ENCODE results near the gene CIDEC. TPM values are rescaled to one million over a fixed set of nuclear protein-coding genes. Genes with fewer than 3 reads are reported as not detected.
A peak's percentile ranks its signal among the peaks of the same experiment; 100 is the strongest.

CIDEC gene
- total and polyA plus RNA-seq, 2 of the 13 experiments (the other 11 are each of a cell fraction or from before 2014, with no cell fraction given): 2.5 to 10.4 TPM

GRCh38 chr3:9916734-9917680 lies 37.0 kb upstream of the CIDEC start, which contains the start of gene IL17RC (continued):
- no peak for TF ChIP-seq ZNF75D (CRISPR knock-in tag; IDR thresholded peaks at IDR 0.05; ENCODE audit: borderline replicate concordance)
- TF ChIP-seq NCOA1 (CRISPR knock-in tag; IDR thresholded peaks at IDR 0.05): no peak
- peak; percentile 47; the same call in 1 of the 2 replicates for TF ChIP-seq KMT2B (CRISPR knock-in tag; IDR thresholded peaks at IDR 0.05)
- TF ChIP-seq, protein P1, sequence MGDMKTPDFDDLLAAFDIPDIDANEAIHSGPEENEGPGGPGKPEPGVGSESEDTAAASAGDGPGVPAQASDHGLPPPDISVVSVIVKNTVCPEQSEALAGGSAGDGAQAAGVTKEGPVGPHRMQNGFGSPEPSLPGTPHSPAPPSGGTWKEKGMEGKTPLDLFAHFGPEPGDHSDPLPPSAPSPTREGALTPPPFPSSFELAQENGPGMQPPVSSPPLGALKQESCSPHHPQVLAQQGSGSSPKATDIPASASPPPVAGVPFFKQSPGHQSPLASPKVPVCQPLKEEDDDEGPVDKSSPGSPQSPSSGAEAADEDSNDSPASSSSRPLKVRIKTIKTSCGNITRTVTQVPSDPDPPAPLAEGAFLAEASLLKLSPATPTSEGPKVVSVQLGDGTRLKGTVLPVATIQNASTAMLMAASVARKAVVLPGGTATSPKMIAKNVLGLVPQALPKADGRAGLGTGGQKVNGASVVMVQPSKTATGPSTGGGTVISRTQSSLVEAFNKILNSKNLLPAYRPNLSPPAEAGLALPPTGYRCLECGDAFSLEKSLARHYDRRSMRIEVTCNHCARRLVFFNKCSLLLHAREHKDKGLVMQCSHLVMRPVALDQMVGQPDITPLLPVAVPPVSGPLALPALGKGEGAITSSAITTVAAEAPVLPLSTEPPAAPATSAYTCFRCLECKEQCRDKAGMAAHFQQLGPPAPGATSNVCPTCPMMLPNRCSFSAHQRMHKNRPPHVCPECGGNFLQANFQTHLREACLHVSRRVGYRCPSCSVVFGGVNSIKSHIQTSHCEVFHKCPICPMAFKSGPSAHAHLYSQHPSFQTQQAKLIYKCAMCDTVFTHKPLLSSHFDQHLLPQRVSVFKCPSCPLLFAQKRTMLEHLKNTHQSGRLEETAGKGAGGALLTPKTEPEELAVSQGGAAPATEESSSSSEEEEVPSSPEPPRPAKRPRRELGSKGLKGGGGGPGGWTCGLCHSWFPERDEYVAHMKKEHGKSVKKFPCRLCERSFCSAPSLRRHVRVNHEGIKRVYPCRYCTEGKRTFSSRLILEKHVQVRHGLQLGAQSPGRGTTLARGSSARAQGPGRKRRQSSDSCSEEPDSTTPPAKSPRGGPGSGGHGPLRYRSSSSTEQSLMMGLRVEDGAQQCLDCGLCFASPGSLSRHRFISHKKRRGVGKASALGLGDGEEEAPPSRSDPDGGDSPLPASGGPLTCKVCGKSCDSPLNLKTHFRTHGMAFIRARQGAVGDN (CRISPR knock-in tag; IDR thresholded peaks at IDR 0.05): peak; percentile 83
- TF ChIP-seq, protein P2, sequence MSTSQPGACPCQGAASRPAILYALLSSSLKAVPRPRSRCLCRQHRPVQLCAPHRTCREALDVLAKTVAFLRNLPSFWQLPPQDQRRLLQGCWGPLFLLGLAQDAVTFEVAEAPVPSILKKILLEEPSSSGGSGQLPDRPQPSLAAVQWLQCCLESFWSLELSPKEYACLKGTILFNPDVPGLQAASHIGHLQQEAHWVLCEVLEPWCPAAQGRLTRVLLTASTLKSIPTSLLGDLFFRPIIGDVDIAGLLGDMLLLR (CRISPR knock-in tag; IDR thresholded peaks at IDR 0.05): no peak
- no peak for TF ChIP-seq CHCHD3 (CRISPR knock-in tag; IDR thresholded peaks at IDR 0.05)
- no peak for TF ChIP-seq ZNF501 (CRISPR knock-in tag; IDR thresholded peaks at IDR 0.05)
- peak; percentile 50; the same call in 1 of the 3 replicates for TF ChIP-seq MXI1 (IDR thresholded peaks at IDR 0.05; ENCODE audit: borderline replicate concordance, low read depth, low read length)
- TF ChIP-seq ZNF274 (CRISPR knock-in tag; IDR thresholded peaks at IDR 0.05): peak; percentile 39; the same call in 1 of the 2 replicates
- TF ChIP-seq ZHX1 (CRISPR knock-in tag; IDR thresholded peaks at IDR 0.05; ENCODE audit: low read depth): no peak
- TF ChIP-seq ZSCAN21 (CRISPR knock-in tag; IDR thresholded peaks at IDR 0.05; ENCODE audit: borderline replicate concordance): no peak
- no peak for TF ChIP-seq JUNB (CRISPR knock-in tag; IDR thresholded peaks at IDR 0.05; ENCODE audit: borderline replicate concordance)
- TF ChIP-seq, protein P3, sequence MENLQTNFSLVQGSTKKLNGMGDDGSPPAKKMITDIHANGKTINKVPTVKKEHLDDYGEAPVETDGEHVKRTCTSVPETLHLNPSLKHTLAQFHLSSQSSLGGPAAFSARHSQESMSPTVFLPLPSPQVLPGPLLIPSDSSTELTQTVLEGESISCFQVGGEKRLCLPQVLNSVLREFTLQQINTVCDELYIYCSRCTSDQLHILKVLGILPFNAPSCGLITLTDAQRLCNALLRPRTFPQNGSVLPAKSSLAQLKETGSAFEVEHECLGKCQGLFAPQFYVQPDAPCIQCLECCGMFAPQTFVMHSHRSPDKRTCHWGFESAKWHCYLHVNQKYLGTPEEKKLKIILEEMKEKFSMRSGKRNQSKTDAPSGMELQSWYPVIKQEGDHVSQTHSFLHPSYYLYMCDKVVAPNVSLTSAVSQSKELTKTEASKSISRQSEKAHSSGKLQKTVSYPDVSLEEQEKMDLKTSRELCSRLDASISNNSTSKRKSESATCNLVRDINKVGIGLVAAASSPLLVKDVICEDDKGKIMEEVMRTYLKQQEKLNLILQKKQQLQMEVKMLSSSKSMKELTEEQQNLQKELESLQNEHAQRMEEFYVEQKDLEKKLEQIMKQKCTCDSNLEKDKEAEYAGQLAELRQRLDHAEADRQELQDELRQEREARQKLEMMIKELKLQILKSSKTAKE (CRISPR knock-in tag; IDR thresholded peaks at IDR 0.05; ENCODE audit: borderline replicate concordance): no peak
- peak; percentile 20; the same call in 1 of the 2 replicates for TF ChIP-seq CBX5 (CRISPR knock-in tag; IDR thresholded peaks at IDR 0.05; ENCODE audit: borderline replicate concordance)
- no peak for TF ChIP-seq ZNF598 (CRISPR knock-in tag; IDR thresholded peaks at IDR 0.05; ENCODE audit: borderline replicate concordance)
- no peak for TF ChIP-seq ZNF326 (CRISPR knock-in tag; IDR thresholded peaks at IDR 0.05; ENCODE audit: borderline replicate concordance)
- TF ChIP-seq KDM2A (CRISPR knock-in tag; IDR thresholded peaks at IDR 0.05; ENCODE audit: borderline replicate concordance, low read depth): peak; percentile 66
- TF ChIP-seq NBN (conservative IDR thresholded peaks at IDR 0.05): no peak
- TF ChIP-seq ZNF232 (CRISPR knock-in tag; IDR thresholded peaks at IDR 0.05; ENCODE audit: borderline replicate concordance): peak; percentile 45; the same call in 1 of the 2 replicates

All from HepG2 (cell line).